ENCODE results near the gene MATCAP1.

Gene MATCAP1

GRCh38 chr16:67128887-67129286 lies 54.9 kb downstream of the MATCAP1 start:
- no peak overlapping the region for H3K27ac ChIP-seq (ENCODE audit: low read depth, low read length, poor library complexity, severe bottlenecking)
- H4K20me1 ChIP-seq (ENCODE audit: insufficient read depth, low read length) = no peaks in the 10 kb centered on the region
- H3K9me2 ChIP-seq (ENCODE audit: low read depth, low read length) = no peaks in the 10 kb centered on the region
- no peaks in the 10 kb centered on the region for H3K4me1 ChIP-seq (ENCODE audit: insufficient read depth, low read length, severe bottlenecking)
- H3K4me3 ChIP-seq (ENCODE audit: low read depth, low read length, poor library complexity, severe bottlenecking) = no peak overlapping the region
- H3K9me3 ChIP-seq (ENCODE audit: low read length) = no peaks in the 10 kb centered on the region
- H3K27me3 ChIP-seq (ENCODE audit: insufficient read depth, low read length) = no peaks in the 10 kb centered on the region
- H3K9ac ChIP-seq (ENCODE audit: low read length) = no peak overlapping the region
- H3K36me3 ChIP-seq (ENCODE audit: insufficient read depth, low read length) = peaks cover 62% of the 10 kb centered on the region
- TF ChIP-seq EZH2 (IDR thresholded peaks at IDR 0.05; ENCODE audit: borderline replicate concordance, low read length) (no peak), CTCF (IDR thresholded peaks at IDR 0.05; ENCODE audit: low read length) (no peak)
- H3F3A ChIP-seq (ENCODE audit: insufficient read depth, low read length) = no peaks in the 10 kb centered on the region
- H2AFZ ChIP-seq (ENCODE audit: low read length) = no peak overlapping the region
- H3K4me2 ChIP-seq (ENCODE audit: low read length) = no peak overlapping the region
- H3K79me2 ChIP-seq (ENCODE audit: insufficient read depth, low read length) = no peaks in the 10 kb centered on the region

DNA sequence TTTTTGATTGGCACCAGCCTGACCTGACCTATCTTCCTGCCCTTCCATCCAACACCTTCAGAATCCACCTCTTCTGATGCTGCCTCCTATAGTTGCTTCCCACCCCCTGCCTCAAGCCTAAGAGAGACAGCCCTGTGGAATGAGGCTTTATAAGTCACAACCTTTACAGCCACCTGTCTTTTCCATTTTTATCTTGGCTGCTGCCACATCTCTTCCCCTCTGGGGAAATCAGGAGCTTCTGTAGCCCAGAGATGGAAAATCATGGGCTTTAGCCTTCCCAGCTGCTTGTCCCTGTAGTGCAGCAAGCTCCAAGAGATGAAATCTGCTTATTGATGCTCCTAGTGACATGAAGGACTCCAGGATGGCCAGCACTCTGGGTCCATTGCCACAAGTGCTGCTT lies 55.3 kb downstream of the MATCAP1 start:
- Histone ChIP-seq H2AFZ (ENCODE audit: low read length) (no peak overlapping the region), H3F3A (ENCODE audit: insufficient read depth, low read length) (no peaks in the 10 kb centered on the region), H3K9me3 (ENCODE audit: low read length) (no peaks in the 10 kb centered on the region), H3K9me2 (ENCODE audit: low read depth, low read length) (no peaks in the 10 kb centered on the region), H3K79me2 (ENCODE audit: insufficient read depth, low read length) (no peaks in the 10 kb centered on the region), H4K20me1 (ENCODE audit: insufficient read depth, low read length) (no peaks in the 10 kb centered on the region), H3K9ac (ENCODE audit: low read length) (no peak overlapping the region), H3K27me3 (ENCODE audit: insufficient read depth, low read length) (no peaks in the 10 kb centered on the region), H3K4me2 (ENCODE audit: low read length) (no peak overlapping the region), H3K36me3 (ENCODE audit: insufficient read depth, low read length) (peaks cover 65% of the 10 kb centered on the region), H3K4me1 (ENCODE audit: insufficient read depth, low read length, severe bottlenecking) (no peaks in the 10 kb centered on the region), H3K27ac (ENCODE audit: low read depth, low read length, poor library complexity, severe bottlenecking) (no peak overlapping the region), H3K4me3 (ENCODE audit: low read depth, low read length, poor library complexity, severe bottlenecking) (no peak overlapping the region)
- TF ChIP-seq CTCF (IDR thresholded peaks at IDR 0.05; ENCODE audit: low read length) (no peak), EZH2 (IDR thresholded peaks at IDR 0.05; ENCODE audit: borderline replicate concordance, low read length) (no peak)

Data from OCI-LY1 (cell line).